GM23338 (cell line): ENCODE results near the gene CDK14. TPM values are rescaled to one million over a fixed set of nuclear protein-coding genes. Genes with fewer than 3 reads are reported as not detected.

Experiments used
- ATAC-seq: fragments of 200-7000 bp; cut with Tn5 transposase; 3 replicates; pipeline ENCODE4 v1.9.1; 2020
- DNase-seq: peaks from one replicate; pipeline ENCODE4 v3.0.0-alpha.2; 2015; ENCODE audit warnings: low spot score
- H2AFZ ChIP-seq: fragments of 200-600 bp; sonication (generic); 2 replicates; pipeline ENCODE4 v1.8.0; 2016; ENCODE audit warnings: antibody characterized with exemption, mild to moderate bottlenecking, moderate library complexity
- H3F3A ChIP-seq: fragments of 200-600 bp; sonication (generic); replicated peaks from 2 replicates; pipeline ENCODE4 v1.8.0; 2017; ENCODE audit warnings: antibody characterized with exemption, mixed run types, low read depth
- H3K27ac ChIP-seq: fragments of 200-600 bp; sonication (generic); 2 replicates; pipeline ENCODE4 v1.6.1; 2016; ENCODE audit warnings: low read depth
- H3K27me3 ChIP-seq: fragments of 200-600 bp; sonication (generic); 2 replicates; pipeline ENCODE4 v1.8.0; 2016; ENCODE audit warnings: mild to moderate bottlenecking, mixed run types, moderate library complexity; ENCODE audit not compliant: insufficient read depth
- H3K36me3 ChIP-seq: fragments of 200-600 bp; sonication (generic); 2 replicates; pipeline ENCODE4 v1.8.0; 2016; ENCODE audit warnings: mild to moderate bottlenecking; ENCODE audit not compliant: insufficient read depth
- H3K4me1 ChIP-seq: fragments of 200-600 bp; sonication (generic); 2 replicates; pipeline ENCODE4 v1.8.0; 2016; ENCODE audit warnings: mild to moderate bottlenecking, moderate library complexity; ENCODE audit not compliant: insufficient read depth
- H3K4me2 ChIP-seq: fragments of 200-600 bp; sonication (generic); 2 replicates; pipeline ENCODE4 v1.7.1; 2017; ENCODE audit warnings: mixed run types
- H3K4me3 ChIP-seq: fragments of 200-600 bp; sonication (generic); 2 replicates; pipeline ENCODE4 v1.6.1; 2016; ENCODE audit warnings: mixed run types
- H3K79me2 ChIP-seq: fragments of 200-600 bp; sonication (generic); replicated peaks from 2 replicates; pipeline ENCODE4 v1.8.0; 2017; ENCODE audit warnings: mild to moderate bottlenecking; ENCODE audit not compliant: insufficient read depth
- H3K9me2 ChIP-seq: fragments of 200-600 bp; sonication (generic); 2 replicates; pipeline ENCODE4 v1.8.0; 2017; ENCODE audit not compliant: insufficient read depth
- H4K20me1 ChIP-seq: fragments of 200-600 bp; sonication (generic); replicated peaks from 2 replicates; pipeline ENCODE4 v1.8.0; 2017; ENCODE audit warnings: mild to moderate bottlenecking; ENCODE audit not compliant: insufficient read depth
- H3K27ac Mint-ChIP-seq: 2 replicates; pipeline ENCODE4 v1.8.0; 2020; ENCODE audit warnings: inconsistent platforms, mild to moderate bottlenecking, moderate library complexity, mixed read lengths
- H3K27me3 Mint-ChIP-seq: 3 replicates; pipeline ENCODE4 v1.8.0; 2022; ENCODE audit warnings: low read depth, mild to moderate bottlenecking, moderate library complexity, mixed read lengths, inconsistent platforms; ENCODE audit not compliant: insufficient read depth, poor library complexity
- H3K36me3 Mint-ChIP-seq: 3 replicates; pipeline ENCODE4 v1.8.0; 2021; ENCODE audit warnings: low read depth, mild to moderate bottlenecking, inconsistent platforms, moderate library complexity, mixed read lengths
- H3K4me1 Mint-ChIP-seq: 3 replicates; pipeline ENCODE4 v1.8.0; 2020; ENCODE audit warnings: mild to moderate bottlenecking, inconsistent platforms, mixed read lengths
- H3K4me3 Mint-ChIP-seq: 3 replicates; pipeline ENCODE4 v1.8.0; 2021; ENCODE audit warnings: moderate library complexity, mild to moderate bottlenecking, inconsistent platforms, mixed read lengths
- H3K9me3 Mint-ChIP-seq: 3 replicates; pipeline ENCODE4 v1.8.0; 2020; ENCODE audit warnings: moderate library complexity, mild to moderate bottlenecking, inconsistent platforms, mixed read lengths
- CREB1 ChIP-seq: fragments of 250-450 bp; sonication (Bioruptor Pico); IDR thresholded peaks from 2 replicates; pipeline ENCODE4 v1.5.0; 2020; ENCODE audit warnings: low read depth, mild to moderate bottlenecking, moderate library complexity
- ETS1 ChIP-seq: IDR thresholded peaks from 2 replicates; pipeline ENCODE4 v1.6.1; 2016; ENCODE audit warnings: antibody characterized with exemption
- EZH2 ChIP-seq: fragments of 200-600 bp; sonication (generic); IDR thresholded peaks from one replicate; pipeline ENCODE4 v1.8.0; 2017; ENCODE audit warnings: antibody characterized with exemption, mild to moderate bottlenecking, low read depth; ENCODE audit not compliant: unreplicated experiment
- EZH2phosphoT487 ChIP-seq: fragments of 200-600 bp; sonication (generic); IDR thresholded peaks from one replicate; pipeline ENCODE4 v1.8.1; 2018; ENCODE audit warnings: antibody characterized with exemption; ENCODE audit not compliant: unreplicated experiment
- JUNB ChIP-seq: IDR thresholded peaks from one replicate; pipeline ENCODE4 v1.6.1; 2016; ENCODE audit warnings: antibody characterized with exemption; ENCODE audit not compliant: unreplicated experiment
- NANOG ChIP-seq: IDR thresholded peaks from 2 replicates; pipeline ENCODE4 v1.6.1; 2016; ENCODE audit warnings: antibody characterized with exemption, borderline replicate concordance
- REST ChIP-seq: IDR thresholded peaks from one replicate; pipeline ENCODE4 v1.6.1; 2018; ENCODE audit warnings: antibody characterized with exemption; ENCODE audit not compliant: unreplicated experiment
- ZNF114 ChIP-seq: fragments of 250-450 bp; sonication (Bioruptor Pico); IDR thresholded peaks from 2 replicates; pipeline ENCODE4 v1.5.0; 2020; ENCODE audit warnings: mild to moderate bottlenecking, moderate library complexity
- ZNF331 ChIP-seq: fragments of 250-450 bp; sonication (Bioruptor Pico); IDR thresholded peaks from 2 replicates; pipeline ENCODE4 v1.5.0; 2020; ENCODE audit warnings: low read depth, mild to moderate bottlenecking, moderate library complexity
- ZNF462 ChIP-seq: fragments of 250-450 bp; sonication (Bioruptor Pico); IDR thresholded peaks from 2 replicates; pipeline ENCODE4 v1.5.0; 2020; ENCODE audit warnings: mild to moderate bottlenecking, moderate library complexity
- polyA plus RNA-seq: library from polyadenylated mRNA; unstranded; fragments of >200 nt; fragmentation: Nextera tagmentation; extraction: Ambion mirVana; gene quantifications from 2 replicates; pipeline ENCODE4 v1.2.1, GENCODE V29; 2016
- total RNA-seq: library from RNA; depleted of rRNA; stranded (reverse); fragments of >200 nt; shearing (Covaris generic); gene quantifications from 2 replicates; pipeline ENCODE4 v1.2.3, GENCODE V29; 2014
- TF ChIP-seq, protein P1 (sequence below), 2 experiments: fragments of 200-600 bp in 1 of 2; sonication (generic) in 1 of 2; conservative IDR thresholded peaks; 2 replicates each; pipeline versions ENCODE4 v1.5.1 to v1.6.1; 2016 to 2017; ENCODE audit warnings: antibody characterized with exemption in 2 of 2, low read depth in 2 of 2, mild to moderate bottlenecking in 2 of 2, moderate library complexity in 1 of 2

CDK14 gene
- total and polyA plus RNA-seq, 2 experiments from 2014 or later: 11.2 to 24.0 TPM

DNA sequence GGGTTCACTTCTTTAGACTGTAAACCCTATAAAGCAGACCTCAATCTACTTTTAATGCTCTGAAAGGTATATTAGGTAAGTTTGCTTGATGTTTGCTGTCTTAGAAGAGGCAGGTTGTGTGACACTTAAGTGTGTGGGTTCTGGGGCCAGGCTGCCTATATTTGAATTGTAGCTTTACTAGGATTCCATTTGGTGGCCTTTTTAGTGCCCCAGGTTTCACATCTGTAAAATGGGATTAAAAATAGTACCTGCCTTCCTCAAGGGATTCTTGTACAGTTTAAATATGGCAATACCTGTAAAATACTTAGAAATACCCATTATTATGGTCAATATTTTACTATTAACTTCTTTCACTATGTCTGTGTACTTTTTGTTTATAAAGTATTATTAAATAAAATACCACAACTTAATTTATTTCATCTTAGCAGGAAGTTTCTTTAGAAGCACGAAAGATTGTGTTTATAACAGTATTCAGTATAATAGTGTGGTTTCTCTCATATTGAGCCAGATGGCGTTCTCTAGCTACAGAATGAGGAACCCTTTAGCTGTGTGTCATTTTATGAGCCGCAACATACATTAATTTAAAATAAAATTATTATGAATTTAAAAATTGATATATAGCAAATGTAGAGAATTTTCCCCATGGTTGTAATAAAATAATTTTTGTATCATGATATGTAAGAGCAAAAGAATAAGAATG, 94.2 kb downstream of the CDK14 start:
- Mint-ChIP-seq H3K27me3 (no peaks in the 10 kb centered on the region), H3K27ac (no peak overlapping the region)
- TF ChIP-seq CREB1 (no peak), REST (no peak), ZNF331 (CRISPR knock-in tag) (no peak), JUNB (no peak), NANOG (no peak), ZNF114 (no peak), ETS1 (no peak), ZNF462 (no peak), EZH2 (no peak), EZH2phosphoT487 (no peak)
- TF ChIP-seq, protein P1, sequence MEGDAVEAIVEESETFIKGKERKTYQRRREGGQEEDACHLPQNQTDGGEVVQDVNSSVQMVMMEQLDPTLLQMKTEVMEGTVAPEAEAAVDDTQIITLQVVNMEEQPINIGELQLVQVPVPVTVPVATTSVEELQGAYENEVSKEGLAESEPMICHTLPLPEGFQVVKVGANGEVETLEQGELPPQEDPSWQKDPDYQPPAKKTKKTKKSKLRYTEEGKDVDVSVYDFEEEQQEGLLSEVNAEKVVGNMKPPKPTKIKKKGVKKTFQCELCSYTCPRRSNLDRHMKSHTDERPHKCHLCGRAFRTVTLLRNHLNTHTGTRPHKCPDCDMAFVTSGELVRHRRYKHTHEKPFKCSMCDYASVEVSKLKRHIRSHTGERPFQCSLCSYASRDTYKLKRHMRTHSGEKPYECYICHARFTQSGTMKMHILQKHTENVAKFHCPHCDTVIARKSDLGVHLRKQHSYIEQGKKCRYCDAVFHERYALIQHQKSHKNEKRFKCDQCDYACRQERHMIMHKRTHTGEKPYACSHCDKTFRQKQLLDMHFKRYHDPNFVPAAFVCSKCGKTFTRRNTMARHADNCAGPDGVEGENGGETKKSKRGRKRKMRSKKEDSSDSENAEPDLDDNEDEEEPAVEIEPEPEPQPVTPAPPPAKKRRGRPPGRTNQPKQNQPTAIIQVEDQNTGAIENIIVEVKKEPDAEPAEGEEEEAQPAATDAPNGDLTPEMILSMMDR (conservative IDR thresholded peaks at IDR 0.05; ENCODE audit: low read depth in 2 of 2): no peak

More for the DNA sequence above, 94.2 kb downstream of the CDK14 start:
- no peaks in the 10 kb centered on the region; the same call in none of the 2 replicates for H3K79me2 ChIP-seq
- H3K4me3 ChIP-seq: no peak overlapping the region
- no peak overlapping the region for H2AFZ ChIP-seq
- H3K4me2 ChIP-seq: no peak overlapping the region
- peaks cover 13% of the 10 kb centered on the region; the same call in 1 of the 2 replicates for H3K4me1 ChIP-seq
- Mint-ChIP-seq H3K36me3 (no peaks in the 10 kb centered on the region; the same call in 2 of the 3 replicates), H3K4me1 (peaks cover 30% of the 10 kb centered on the region), H3K9me3 (no peaks in the 10 kb centered on the region; the same call in 2 of the 3 replicates), H3K4me3 (no peak overlapping the region)
- H3K27me3 ChIP-seq: no peaks in the 10 kb centered on the region
- no peaks in the 10 kb centered on the region for H3F3A ChIP-seq
- no peaks in the 10 kb centered on the region for H3K9me2 ChIP-seq
- H3K27ac ChIP-seq: no peak overlapping the region
- no peaks in the 10 kb centered on the region for H3K36me3 ChIP-seq
- DNase-seq (no peak), ATAC-seq (no peak)
- H4K20me1 ChIP-seq: no peaks in the 10 kb centered on the region
